OCI-LY7 (cell line): Measurements from ENCODE around the gene DDA1. TPM values are rescaled to one million over a fixed set of nuclear protein-coding genes. Genes with fewer than 3 reads are reported as not detected.
A peak's percentile ranks its signal among the peaks of the same experiment; 100 is the strongest.

Experiments
- BruUV-seq: library from RNA; stranded (reverse); fragments of 400-500 nt; replicated peaks from 2 replicates; lab custom pipeline; 2021; lab: Mats Ljungman, UMichigan
- CTCF ChIA-PET: fragments of 300-600 bp; sonication (Branson Sonifier 250); formaldehyde crosslinking; loops from one replicate; lab custom pipeline; 2022; ENCODE audit warnings: antibody characterized with exemption; ENCODE audit not compliant: unreplicated experiment; lab: Charles Lee
- POLR2A ChIA-PET: fragments of 300-600 bp; sonication (Branson Sonifier 250); formaldehyde crosslinking; loops from one replicate; lab custom pipeline; 2022; ENCODE audit warnings: antibody characterized with exemption; lab: Charles Lee
- DNase-seq: peaks from one replicate; pipeline ENCODE4 v3.0.0-alpha.2; 2015; ENCODE audit warnings: low spot score
- H2AFZ ChIP-seq: fragments of 200-600 bp; sonication (generic), shearing (Covaris generic); 2 replicates; pipeline ENCODE4 v1.6.1; 2014; ENCODE audit warnings: mild to moderate bottlenecking, antibody characterized with exemption, low read length, moderate library complexity
- H3K27ac ChIP-seq: fragments of 200-600 bp; sonication (generic); 2 replicates; pipeline ENCODE4 v1.5.1; 2014; ENCODE audit warnings: mixed run types, low read depth, mild to moderate bottlenecking, moderate library complexity, low read length, inconsistent platforms; ENCODE audit not compliant: poor library complexity, severe bottlenecking
- H3K36me3 ChIP-seq: fragments of 200-600 bp; sonication (generic); 2 replicates; pipeline ENCODE4 v1.6.1; 2014; ENCODE audit warnings: mild to moderate bottlenecking, antibody characterized with exemption, low read length, moderate library complexity, mixed read lengths; ENCODE audit not compliant: insufficient read depth
- H3K4me1 ChIP-seq: fragments of 200-600 bp; sonication (generic); 2 replicates; pipeline ENCODE4 v1.5.1; 2014; ENCODE audit warnings: mild to moderate bottlenecking, low read length; ENCODE audit not compliant: insufficient read depth, poor library complexity, severe bottlenecking
- H3K4me2 ChIP-seq: fragments of 200-600 bp; sonication (generic); 2 replicates; pipeline ENCODE4 v1.6.1; 2014; ENCODE audit warnings: mild to moderate bottlenecking, low read length
- H3K4me3 ChIP-seq: fragments of 200-600 bp; sonication (generic); 2 replicates; pipeline ENCODE4 v1.5.1; 2014; ENCODE audit warnings: mild to moderate bottlenecking, low read depth, low read length; ENCODE audit not compliant: poor library complexity, severe bottlenecking
- H3K79me2 ChIP-seq: fragments of 200-600 bp; sonication (generic); 2 replicates; pipeline ENCODE4 v1.6.1; 2016; ENCODE audit warnings: low read depth, mild to moderate bottlenecking, low read length, moderate library complexity, mixed read lengths; ENCODE audit not compliant: insufficient read depth
- H3K9me2 ChIP-seq: fragments of 200-600 bp; sonication (generic); 2 replicates; pipeline ENCODE4 v1.6.1; 2016; ENCODE audit warnings: mild to moderate bottlenecking, low read length, mixed read lengths; ENCODE audit not compliant: insufficient read depth
- H3K9me3 ChIP-seq: fragments of 200-600 bp; sonication (generic); 2 replicates; pipeline ENCODE4 v1.6.1; 2014; ENCODE audit warnings: mild to moderate bottlenecking, mixed run types, low read length, mixed read lengths
- H4K20me1 ChIP-seq: fragments of 200-600 bp; sonication (generic); 2 replicates; pipeline ENCODE4 v1.6.1; 2014; ENCODE audit warnings: mild to moderate bottlenecking, antibody characterized with exemption, low read length, moderate library complexity, mixed read lengths; ENCODE audit not compliant: insufficient read depth
- EZH2phosphoT487 ChIP-seq: fragments of 200-600 bp; sonication (generic); IDR thresholded peaks from 2 replicates; pipeline ENCODE4 v1.6.1; 2018; ENCODE audit warnings: low read depth, borderline replicate concordance, mild to moderate bottlenecking, mixed run types, antibody characterized with exemption, low read length, moderate library complexity, mixed read lengths
- intact Hi-C: fragments of 100-400 bp; cut with micrococcal nuclease; formaldehyde crosslinking; loops from one replicate; pipeline ENCODE4 v1.10.0; 2022; ENCODE audit not compliant: unreplicated experiment
- total RNA-seq, 2 experiments: library from RNA; depleted of rRNA in 1 of 2; stranded (reverse); fragments of >200 nt in 1 of 2; shearing (Covaris generic) in 1 of 2; gene quantifications; 2 replicates each; pipeline ENCODE4 v1.2.3, GENCODE V29; 2014 to 2022
- TF ChIP-seq, protein P1 (sequence below): fragments of 200-600 bp; sonication (generic); conservative IDR thresholded peaks from 2 replicates; pipeline ENCODE4 v1.5.1; 2014; ENCODE audit warnings: mild to moderate bottlenecking, antibody characterized with exemption, low read length, moderate library complexity, mixed read lengths

The DDA1 gene
- total RNA-seq, 2 experiments from 2014 or later = 36.6 to 48.8 TPM

DNA sequence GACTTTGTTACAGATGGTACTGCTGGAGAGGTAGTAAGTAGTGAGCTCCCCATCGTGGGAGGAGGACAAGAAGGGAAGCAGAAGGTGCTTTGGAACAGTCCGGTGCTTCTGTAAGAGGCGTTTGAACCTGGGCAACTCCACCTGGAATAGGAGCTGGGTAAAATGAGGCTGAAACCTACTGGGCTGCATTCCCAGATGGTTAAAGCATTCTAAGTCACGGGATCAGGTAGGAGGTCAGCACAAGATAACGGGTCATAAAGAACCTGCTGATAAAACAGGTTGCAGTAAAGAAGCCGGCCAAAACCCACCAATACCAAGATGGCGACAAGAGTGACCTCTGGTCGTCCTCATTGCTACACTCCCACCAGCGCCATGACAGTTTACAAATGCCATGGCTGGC lies 22.6 kb upstream of the DDA1 start:
- TF ChIP-seq EZH2phosphoT487 = no peak
- TF ChIP-seq, protein P1, sequence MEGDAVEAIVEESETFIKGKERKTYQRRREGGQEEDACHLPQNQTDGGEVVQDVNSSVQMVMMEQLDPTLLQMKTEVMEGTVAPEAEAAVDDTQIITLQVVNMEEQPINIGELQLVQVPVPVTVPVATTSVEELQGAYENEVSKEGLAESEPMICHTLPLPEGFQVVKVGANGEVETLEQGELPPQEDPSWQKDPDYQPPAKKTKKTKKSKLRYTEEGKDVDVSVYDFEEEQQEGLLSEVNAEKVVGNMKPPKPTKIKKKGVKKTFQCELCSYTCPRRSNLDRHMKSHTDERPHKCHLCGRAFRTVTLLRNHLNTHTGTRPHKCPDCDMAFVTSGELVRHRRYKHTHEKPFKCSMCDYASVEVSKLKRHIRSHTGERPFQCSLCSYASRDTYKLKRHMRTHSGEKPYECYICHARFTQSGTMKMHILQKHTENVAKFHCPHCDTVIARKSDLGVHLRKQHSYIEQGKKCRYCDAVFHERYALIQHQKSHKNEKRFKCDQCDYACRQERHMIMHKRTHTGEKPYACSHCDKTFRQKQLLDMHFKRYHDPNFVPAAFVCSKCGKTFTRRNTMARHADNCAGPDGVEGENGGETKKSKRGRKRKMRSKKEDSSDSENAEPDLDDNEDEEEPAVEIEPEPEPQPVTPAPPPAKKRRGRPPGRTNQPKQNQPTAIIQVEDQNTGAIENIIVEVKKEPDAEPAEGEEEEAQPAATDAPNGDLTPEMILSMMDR = no peak
- Histone ChIP-seq H3K9me2 (no peaks in the 10 kb centered on the region), H3K9me3 (no peaks in the 10 kb centered on the region), H3K27ac (no peak overlapping the region), H3K4me1 (peaks cover 6% of the 10 kb centered on the region), H3K36me3 (peaks cover 41% of the 10 kb centered on the region), H3K4me2 (no peak overlapping the region), H4K20me1 (no peaks in the 10 kb centered on the region), H2AFZ (no peak overlapping the region), H3K79me2 (peaks cover 13% of the 10 kb centered on the region; the same call in 1 of the 2 replicates), H3K4me3 (no peak overlapping the region)
- ChIA-PET POLR2A (interaction anchor here (0.7 kb wide), 1 partner anchor 20 kb away, joined by 4 read pairs; no protein-coding TSS in a partner anchor), CTCF (interaction anchor here (0.6 kb wide), 1 partner anchor 23 kb away, joined by 3 read pairs; no protein-coding TSS in a partner anchor)
- intact Hi-C loops = no loop called here
- BruUV-seq = no TSS peak
- DNase-seq = no peak

DNA sequence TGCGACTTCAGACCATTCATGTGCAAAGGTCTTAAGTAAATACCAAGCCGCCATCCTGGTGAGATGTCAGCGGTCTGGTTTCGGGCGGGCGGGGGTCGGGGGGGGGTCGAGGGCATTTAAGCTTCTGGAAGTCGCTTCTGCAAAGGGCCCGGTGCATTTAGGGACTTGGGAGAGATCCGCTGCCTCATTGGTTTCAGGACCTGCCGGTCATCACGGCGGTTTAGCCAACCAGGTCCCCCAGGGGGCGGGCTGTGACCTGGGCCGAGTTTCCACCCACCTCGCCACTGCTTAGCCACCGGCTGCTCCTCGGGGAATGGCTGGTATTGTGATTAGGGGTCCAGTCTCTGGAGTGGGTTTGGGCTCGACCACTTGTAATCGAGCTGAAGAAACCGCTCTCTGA lies 19.9 kb upstream of the DDA1 start:
- CTCF ChIA-PET = no interaction called here
- Histone ChIP-seq H3K4me1 (peaks cover 21% of the 10 kb centered on the region), H4K20me1 (no peaks in the 10 kb centered on the region), H2AFZ (no peak overlapping the region), H3K4me3 (no peak overlapping the region), H3K36me3 (peaks cover 24% of the 10 kb centered on the region), H3K27ac (no peak overlapping the region), H3K9me3 (no peaks in the 10 kb centered on the region), H3K4me2 (no peak overlapping the region), H3K79me2 (peaks cover 8% of the 10 kb centered on the region; the same call in 1 of the 2 replicates), H3K9me2 (no peaks in the 10 kb centered on the region)
- intact Hi-C loops = no loop called here
- POLR2A ChIA-PET = interaction anchor here (0.6 to 2.2 kb wide), 2 partner anchors 23 to 459 kb away, joined by 3 to 9 read pairs; partner anchors contain the start of gene BABAM1
- BruUV-seq = no TSS peak
- TF ChIP-seq, protein P1 = no peak
- TF ChIP-seq EZH2phosphoT487 = no peak
- peak; percentile 80 for DNase-seq
